Adrenal gland (tissue), 12 donors: ENCODE data around the gene KLHL3. TPM values are rescaled to one million over a fixed set of nuclear protein-coding genes. Genes with fewer than 3 reads are reported as not detected.

ENCODE experiments used
- DNase-seq, 7 donors: peaks; one replicate each; pipeline ENCODE4 v3.0.0-alpha.2; 2019 to 2020
- H3K27ac ChIP-seq, 5 donors: fragments of 200-600 bp; sonication (generic) in 4 of 5; 1 replicate in 3 of 5; 2 replicates in 2 of 5; pipeline versions ENCODE4 v1.5.1 to v1.8.0; 2016 to 2020; ENCODE audit warnings: mild to moderate bottlenecking in 1 of 5
- H3K27me3 ChIP-seq: fragments of 200-600 bp; 2 replicates; pipeline ENCODE4 v1.8.0; 2021
- H3K36me3 ChIP-seq, 2 donors: fragments of 200-600 bp; replicated peaks in 1 of 2; 1 replicate in 1 of 2; 2 replicates in 1 of 2; pipeline versions ENCODE4 v1.5.1 to v1.8.0; 2018 to 2022
- H3K4me1 ChIP-seq, 2 donors: fragments of 200-600 bp; replicated peaks in 1 of 2; 1 replicate in 1 of 2; 2 replicates in 1 of 2; pipeline versions ENCODE4 v1.5.1 to v1.8.0; 2018 to 2021
- H3K4me3 ChIP-seq, 4 donors: fragments of 200-600 bp; sonication (generic) in 3 of 4; one replicate each; pipeline ENCODE4 v1.5.1; 2016 to 2018
- H3K9me3 ChIP-seq, 3 donors: fragments of 200-600 bp; sonication (generic) in 1 of 3; replicated peaks in 1 of 3; 1 replicate in 2 of 3; 2 replicates in 1 of 3; pipeline versions ENCODE4 v1.5.1 to v1.8.0; 2016 to 2021
- POLR2A ChIP-seq, 2 donors: fragments of 450-650 bp; IDR thresholded peaks; one replicate each; pipeline ENCODE4 v1.6.1; 2017; ENCODE audit warnings: antibody characterized with exemption in 2 of 2, mild to moderate bottlenecking in 2 of 2, moderate library complexity in 1 of 2
- WGBS, 4 donors: extraction: QIAGEN DNeasy Blood & Tissue Kit in 2 of 4; methylation state at CpG; one replicate each; pipeline versions ENCODE4 v1.1.5 to v1.1.7; 2013 to 2017; 5-methylcytosine and 5-hydroxymethylcytosine counted together
- intact Hi-C, 2 donors: fragments of 100-400 bp; cut with DNase I; formaldehyde crosslinking; loops; one replicate each; pipeline versions ENCODE4 v1.14.1 to v1.15.0; 2022 to 2023
- polyA plus RNA-seq, 3 donors: library from polyadenylated mRNA; stranded (reverse); fragments of 200-250 nt in 2 of 3; fragments of 350-450 nt in 1 of 3; fragmentation: Illumina TruSeq in 1 of 3; extraction: RNeasy Lipid Tissue Mini Kit (QIAGEN cat#74804) in 1 of 3; gene quantifications; one replicate each; pipeline ENCODE4 v1.2.3, GENCODE V29; 2013 to 2014
- total RNA-seq, 9 donors: library from RNA; depleted of rRNA in 4 of 9; stranded (reverse); fragments of >200 nt in 4 of 9; fragments of 120-200 nt in 1 of 9; fragmentation: NEBNext Ultra II Directional in 1 of 9; extraction: Animal tissue kit (Norgen Biotek cat#: 25700) in 1 of 9; gene quantifications; one replicate each; pipeline versions ENCODE4 v1.1.0 to v1.2.4, GENCODE V29; 2013 to 2023
- TF ChIP-seq, protein P1 (sequence below), 6 experiments: fragments of 450-650 bp in 4 of 6; fragments of 200-600 bp in 2 of 6; sonication (generic) in 1 of 6; IDR thresholded peaks; 1 replicate in 5 of 6; 2 replicates in 1 of 6; pipeline versions ENCODE4 v1.5.1 to v1.8.0; 2016 to 2021; ENCODE audit warnings: antibody characterized with exemption in 6 of 6, mild to moderate bottlenecking in 2 of 6, moderate library complexity in 1 of 6
- donor health status: healthy with polysubstance abuse.
- donor health status: Bipolar disorder and iron deficiency.
- donor health status: DM: yes; HTN: yes; CAD: no.
- donor health status: DM: no; HTN: no; CAD: no.
- donor health status: DM: no; HTN: no; CAD: no.
- donor health status: DM: yes; HTN: yes; CAD: no.

KLHL3 gene
- total and polyA plus RNA-seq, 12 donors = 3.1 to 28.6 (median 13.4) TPM

- Histone ChIP-seq H3K4me1 (no peaks in the 10 kb centered on the region), H3K27ac (no peak overlapping the region), H3K27me3 (no peaks in the 10 kb centered on the region), H3K9me3 (no peaks in the 10 kb centered on the region), H3K36me3 (peaks cover 0 to 3% of the 10 kb centered on the region in 2 donors), H3K4me3 (no peak overlapping the region)
- WGBS, 4 donors = 62 to 80% (median 71%) methylated on average over 5 of the region's 5 CpGs
- intact Hi-C loops = no loop called here
- no peak for DNase-seq
- TF ChIP-seq, protein P1, sequence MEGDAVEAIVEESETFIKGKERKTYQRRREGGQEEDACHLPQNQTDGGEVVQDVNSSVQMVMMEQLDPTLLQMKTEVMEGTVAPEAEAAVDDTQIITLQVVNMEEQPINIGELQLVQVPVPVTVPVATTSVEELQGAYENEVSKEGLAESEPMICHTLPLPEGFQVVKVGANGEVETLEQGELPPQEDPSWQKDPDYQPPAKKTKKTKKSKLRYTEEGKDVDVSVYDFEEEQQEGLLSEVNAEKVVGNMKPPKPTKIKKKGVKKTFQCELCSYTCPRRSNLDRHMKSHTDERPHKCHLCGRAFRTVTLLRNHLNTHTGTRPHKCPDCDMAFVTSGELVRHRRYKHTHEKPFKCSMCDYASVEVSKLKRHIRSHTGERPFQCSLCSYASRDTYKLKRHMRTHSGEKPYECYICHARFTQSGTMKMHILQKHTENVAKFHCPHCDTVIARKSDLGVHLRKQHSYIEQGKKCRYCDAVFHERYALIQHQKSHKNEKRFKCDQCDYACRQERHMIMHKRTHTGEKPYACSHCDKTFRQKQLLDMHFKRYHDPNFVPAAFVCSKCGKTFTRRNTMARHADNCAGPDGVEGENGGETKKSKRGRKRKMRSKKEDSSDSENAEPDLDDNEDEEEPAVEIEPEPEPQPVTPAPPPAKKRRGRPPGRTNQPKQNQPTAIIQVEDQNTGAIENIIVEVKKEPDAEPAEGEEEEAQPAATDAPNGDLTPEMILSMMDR (IDR thresholded peaks at IDR 0.05) = no peak
- no peak for TF ChIP-seq POLR2A (IDR thresholded peaks at IDR 0.05)
Observed at GRCh38 chr5:137688210-137688840, 47.6 kb downstream of the KLHL3 start.

- TF ChIP-seq POLR2A (IDR thresholded peaks at IDR 0.05) = no peak
- TF ChIP-seq, protein P1 (IDR thresholded peaks at IDR 0.05) = no peak
- Histone ChIP-seq H3K9me3 (no peaks in the 10 kb centered on the region), H3K27me3 (no peaks in the 10 kb centered on the region), H3K4me3 (no peak overlapping the region), H3K36me3 (no peaks in the 10 kb centered on the region), H3K27ac (no peak overlapping the region), H3K4me1 (no peaks in the 10 kb centered on the region)
- intact Hi-C loops = no loop called here
- 79 to 88% (median 82%) methylated on average over 3 of the region's 3 CpGs for WGBS, 4 donors
- no peak for DNase-seq
Observed at GRCh38 chr5:137684761-137685160, 51.1 kb downstream of the KLHL3 start.

- DNase-seq = no peak
- Histone ChIP-seq H3K27ac (no peak overlapping the region), H3K27me3 (no peaks in the 10 kb centered on the region), H3K36me3 (no peaks in the 10 kb centered on the region), H3K4me1 (no peaks in the 10 kb centered on the region), H3K9me3 (no peaks in the 10 kb centered on the region), H3K4me3 (no peak overlapping the region)
- TF ChIP-seq, protein P1 (IDR thresholded peaks at IDR 0.05) = no peak
- no peak for TF ChIP-seq POLR2A (IDR thresholded peaks at IDR 0.05)
- intact Hi-C loops = no loop called here
- WGBS, 4 donors = 92 to 97% (median 95%) methylated on average over 1 of the region's 1 CpG
Observed at GRCh38 chr5:137681191-137681590, 54.7 kb downstream of the KLHL3 start.

- TF ChIP-seq POLR2A (IDR thresholded peaks at IDR 0.05) = no peak
- TF ChIP-seq, protein P1 (IDR thresholded peaks at IDR 0.05) = no peak
- Histone ChIP-seq H3K36me3 (no peaks in the 10 kb centered on the region), H3K4me1 (no peaks in the 10 kb centered on the region), H3K4me3 (no peak overlapping the region), H3K27me3 (no peaks in the 10 kb centered on the region), H3K9me3 (no peaks in the 10 kb centered on the region), H3K27ac (no peak overlapping the region)
- DNase-seq = no peak
- intact Hi-C loops = no loop called here
- 82 to 100% (median 89%) methylated on average over 1 of the region's 1 CpG for WGBS, 4 donors
Observed at GRCh38 chr5:137679910-137680309, 56.0 kb downstream of the KLHL3 start.
